Measurements from ENCODE around the gene CCNB3. TPM values are rescaled to one million over a fixed set of nuclear protein-coding genes. Genes with fewer than 3 reads are reported as not detected.
"Not testable (repeated sequence)": the region's sequence is repeated elsewhere in the genome, so short reads cannot be mapped to it uniquely, and the experiment has no call there.

The CCNB3 gene
- total RNA-seq, 4 donors from 2014 or later: 0.60 to 3.9 (median 2.1) TPM

- 73 to 79% methylated on average over 11 of the region's 11 CpGs for WGBS, 2 donors
These were observed 2.2 kb downstream of the CCNB3 start for GRCh38 chrX:50206753-50207152.

GRCh38 chrX:50211510-50211909 lies 6.9 kb downstream of the CCNB3 start:
- H3K9me3 ChIP-seq: no peaks in the 10 kb centered on the region
- no peak overlapping the region for H3K4me3 ChIP-seq
- no peaks in the 10 kb centered on the region for H3K36me3 ChIP-seq
- 46% methylated on average over 5 to 8 of the region's 8 CpGs for WGBS, 2 donors
- no peak for DNase-seq (ENCODE audit: low spot score in 2 of 2)
- no peak overlapping the region for H3K27ac ChIP-seq
- no peaks in the 10 kb centered on the region for H3K4me1 ChIP-seq
- no peaks in the 10 kb centered on the region for H3K27me3 ChIP-seq
- TF ChIP-seq EP300 (IDR thresholded peaks at IDR 0.05) (no peak), POLR2A (IDR thresholded peaks at IDR 0.05) (no peak), CTCF (IDR thresholded peaks at IDR 0.05) (peak in 2 of 5 experiments; percentile 8 to 14)

More at GRCh38 chrX:50206753-50207152, 2.2 kb downstream of the CCNB3 start:
- no peak for DNase-seq (ENCODE audit: low spot score in 2 of 2)
- TF ChIP-seq EP300 (IDR thresholded peaks at IDR 0.05): no peak
- no peak for TF ChIP-seq CTCF (IDR thresholded peaks at IDR 0.05)
- TF ChIP-seq POLR2A (IDR thresholded peaks at IDR 0.05): no peak
- Histone ChIP-seq H3K4me1 (peaks cover 0 to 4% (median 0%) of the 10 kb centered on the region in 4 donors), H3K4me3 (no peak overlapping the region), H3K27ac (no peak overlapping the region), H3K9me3 (no peaks in the 10 kb centered on the region), H3K36me3 (no peaks in the 10 kb centered on the region), H3K27me3 (no peaks in the 10 kb centered on the region)

GRCh38 chrX:50281253-50281652 lies 76.7 kb downstream of the CCNB3 start:
- H3K4me3 ChIP-seq: no peak overlapping the region
- WGBS, 2 donors: 79 to 96% methylated on average over 16 to 18 of the region's 19 CpGs
- no peak for DNase-seq (ENCODE audit: low spot score in 2 of 2)
- H3K27ac ChIP-seq: no peak overlapping the region
- H3K4me1 ChIP-seq: no peaks in the 10 kb centered on the region
- H3K9me3 ChIP-seq: no peaks in the 10 kb centered on the region
- H3K36me3 ChIP-seq: no peaks in the 10 kb centered on the region
- H3K27me3 ChIP-seq: peaks cover 0 to 3% of the 10 kb centered on the region in 2 donors
- TF ChIP-seq EP300 (IDR thresholded peaks at IDR 0.05): no peak
- TF ChIP-seq CTCF (IDR thresholded peaks at IDR 0.05): no peak
- no peak for TF ChIP-seq POLR2A (IDR thresholded peaks at IDR 0.05)

GRCh38 chrX:50327235-50327634 lies 122.7 kb downstream of the CCNB3 start:
- H3K4me3 ChIP-seq: no peak overlapping the region
- TF ChIP-seq EP300 (IDR thresholded peaks at IDR 0.05) (no peak), POLR2A (IDR thresholded peaks at IDR 0.05) (no peak), CTCF (IDR thresholded peaks at IDR 0.05) (no peak)
- no peaks in the 10 kb centered on the region for H3K4me1 ChIP-seq
- H3K9me3 ChIP-seq: no peaks in the 10 kb centered on the region
- H3K27me3 ChIP-seq: peaks cover 0 to 6% of the 10 kb centered on the region in 2 donors
- no peak overlapping the region for H3K27ac ChIP-seq
- no peak for DNase-seq (ENCODE audit: low spot score in 2 of 2)
- WGBS, 2 donors: 57 to 89% methylated on average over 2 of the region's 2 CpGs
- no peaks in the 10 kb centered on the region for H3K36me3 ChIP-seq

- not testable (repeated sequence) for DNase-seq (ENCODE audit: low spot score in 2 of 2); H3K4me3 ChIP-seq; H3K4me1 ChIP-seq; H3K27ac ChIP-seq; H3K27me3 ChIP-seq; H3K9me3 ChIP-seq; H3K36me3 ChIP-seq
- 35 to 41% methylated on average over 4 to 5 of the region's 5 CpGs for WGBS, 2 donors
These were observed 128.1 kb downstream of the CCNB3 start for GRCh38 chrX:50332668-50333067.

GRCh38 chrX:50333308-50333707 lies 128.7 kb downstream of the CCNB3 start:
- no peaks in the 10 kb centered on the region for H3K36me3 ChIP-seq
- no peak overlapping the region for H3K27ac ChIP-seq
- TF ChIP-seq EP300 (IDR thresholded peaks at IDR 0.05): no peak
- no peak for TF ChIP-seq CTCF (IDR thresholded peaks at IDR 0.05)
- no peak for TF ChIP-seq POLR2A (IDR thresholded peaks at IDR 0.05)
- no peak overlapping the region for H3K4me3 ChIP-seq
- H3K27me3 ChIP-seq: peaks cover 0 to 6% of the 10 kb centered on the region in 2 donors
- 67 to 80% methylated on average over 2 to 6 of the region's 6 CpGs for WGBS, 2 donors
- no peaks in the 10 kb centered on the region for H3K4me1 ChIP-seq
- H3K9me3 ChIP-seq: no peaks in the 10 kb centered on the region
- DNase-seq (ENCODE audit: low spot score in 2 of 2): no peak
